Osteoblast (primary cell): ENCODE measurements around the gene FGF1. TPM values are rescaled to one million over a fixed set of nuclear protein-coding genes. Genes with fewer than 3 reads are reported as not detected.

Source experiments
- DNase-seq: peaks from one replicate; pipeline ENCODE4 v3.0.0; 2011; ENCODE audit warnings: low spot score, mixed read lengths; ENCODE audit not compliant: insufficient read length; ENCODE audit errors: missing footprints
- H2AFZ ChIP-seq: 2 replicates; pipeline ENCODE4 v1.6.0; 2011; ENCODE audit warnings: mild to moderate bottlenecking, low read length
- H3K27ac ChIP-seq: 2 replicates; pipeline ENCODE4 v1.5.1; 2011; ENCODE audit warnings: mild to moderate bottlenecking, low read depth, low read length, moderate library complexity
- H3K27me3 ChIP-seq: 2 replicates; pipeline ENCODE4 v1.6.0; 2012; ENCODE audit warnings: mild to moderate bottlenecking, control low read depth, inconsistent platforms, low read length, moderate library complexity; ENCODE audit not compliant: insufficient read depth
- H3K36me3 ChIP-seq: 2 replicates; pipeline ENCODE4 v1.5.1; 2011; ENCODE audit warnings: mild to moderate bottlenecking, low read length, control low read depth, moderate library complexity; ENCODE audit not compliant: insufficient read depth
- H3K4me1 ChIP-seq: 2 replicates; pipeline ENCODE4 v1.5.1; 2011; ENCODE audit warnings: mild to moderate bottlenecking, low read length, control low read depth, moderate library complexity; ENCODE audit not compliant: insufficient read depth
- H3K4me2 ChIP-seq: 2 replicates; pipeline ENCODE4 v1.6.0; 2011; ENCODE audit warnings: mild to moderate bottlenecking, low read length; ENCODE audit not compliant: insufficient read depth
- H3K4me3 ChIP-seq: fragments of 200-600 bp; sonication (generic); 3 replicates; pipeline ENCODE4 v1.5.1; 2012; ENCODE audit warnings: mild to moderate bottlenecking, low read length, inconsistent platforms; ENCODE audit not compliant: insufficient read depth
- H3K79me2 ChIP-seq: 2 replicates; pipeline ENCODE4 v1.6.0; 2012; ENCODE audit warnings: mild to moderate bottlenecking, low read length, control low read depth, inconsistent platforms; ENCODE audit not compliant: insufficient read depth
- H3K9me3 ChIP-seq: 2 replicates; pipeline ENCODE4 v1.5.1; 2011; ENCODE audit warnings: low read depth, low read length, control low read depth
- H4K20me1 ChIP-seq: 2 replicates; pipeline ENCODE4 v1.6.0; 2012; ENCODE audit warnings: mild to moderate bottlenecking, low read length, control low read depth; ENCODE audit not compliant: insufficient read depth
- CTCF ChIP-seq: IDR thresholded peaks from 2 replicates; pipeline ENCODE4 v1.5.1; 2011; ENCODE audit warnings: mild to moderate bottlenecking, low read depth, low read length, moderate library complexity; ENCODE audit errors: extremely low read depth
- total RNA-seq: library from RNA; depleted of rRNA; stranded (reverse); fragments of >200 nt; gene quantifications from 2 replicates; pipeline ENCODE4 v1.2.3, GENCODE V29; 2012

FGF1 gene
- total RNA-seq, 1 donor: 4.3 TPM

GRCh38 chr5:142618130-142618523 is 67.8 kb downstream of the FGF1 start:
- Histone ChIP-seq H3K79me2 (peaks cover 4% of the 10 kb centered on the region), H4K20me1 (no peaks in the 10 kb centered on the region), H2AFZ (no peak overlapping the region), H3K27me3 (no peaks in the 10 kb centered on the region), H3K36me3 (no peaks in the 10 kb centered on the region), H3K4me3 (no peak overlapping the region), H3K27ac (peak overlapping the region; percentile 50), H3K4me1 (peaks cover 31% of the 10 kb centered on the region), H3K9me3 (no peaks in the 10 kb centered on the region), H3K4me2 (peak overlapping the region; percentile 12)
- no peak for TF ChIP-seq CTCF
- peak; percentile 80 for DNase-seq

- no peaks in the 10 kb centered on the region for H3K36me3 ChIP-seq
- H3K9me3 ChIP-seq: no peaks in the 10 kb centered on the region
- TF ChIP-seq CTCF: no peak
- no peaks in the 10 kb centered on the region for H4K20me1 ChIP-seq
- no peak overlapping the region for H2AFZ ChIP-seq
- H3K79me2 ChIP-seq: peaks cover 4% of the 10 kb centered on the region
- H3K4me3 ChIP-seq: no peak overlapping the region
- H3K27ac ChIP-seq: peak overlapping the region; percentile 50
- peaks cover 34% of the 10 kb centered on the region for H3K4me1 ChIP-seq
- no peaks in the 10 kb centered on the region for H3K27me3 ChIP-seq
- DNase-seq: no peak
- H3K4me2 ChIP-seq: peak overlapping the region; percentile 12
Measured at GRCh38 chr5:142617416-142618129, 68.3 kb downstream of the FGF1 start.

GRCh38 chr5:142615948-142616347 is 69.9 kb downstream of the FGF1 start:
- Histone ChIP-seq H3K27ac (no peak overlapping the region), H3K27me3 (no peaks in the 10 kb centered on the region), H3K4me1 (peaks cover 22% of the 10 kb centered on the region), H2AFZ (no peak overlapping the region), H3K4me3 (no peak overlapping the region), H4K20me1 (no peaks in the 10 kb centered on the region), H3K79me2 (peaks cover 3% of the 10 kb centered on the region), H3K4me2 (no peak overlapping the region), H3K9me3 (no peaks in the 10 kb centered on the region), H3K36me3 (no peaks in the 10 kb centered on the region)
- TF ChIP-seq CTCF: no peak
- no peak for DNase-seq

- H3K27ac ChIP-seq: no peak overlapping the region
- no peak for TF ChIP-seq CTCF
- H2AFZ ChIP-seq: no peak overlapping the region
Measured at GRCh38 chr5:142614054-142614453, 71.8 kb downstream of the FGF1 start.

More at GRCh38 chr5:142614054-142614453, 71.8 kb downstream of the FGF1 start:
- Histone ChIP-seq H3K4me3 (no peak overlapping the region), H3K27me3 (no peaks in the 10 kb centered on the region), H3K9me3 (no peaks in the 10 kb centered on the region), H3K36me3 (no peaks in the 10 kb centered on the region), H3K79me2 (no peaks in the 10 kb centered on the region), H3K4me2 (no peak overlapping the region), H3K4me1 (peaks cover 18% of the 10 kb centered on the region), H4K20me1 (no peaks in the 10 kb centered on the region)
- no peak for DNase-seq
